ENCODE measurements around the gene IDI2.
"Not testable (repeated sequence)": the region's sequence is repeated elsewhere in the genome, so short reads cannot be mapped to it uniquely, and the experiment has no call there.

IDI2 gene

DNA sequence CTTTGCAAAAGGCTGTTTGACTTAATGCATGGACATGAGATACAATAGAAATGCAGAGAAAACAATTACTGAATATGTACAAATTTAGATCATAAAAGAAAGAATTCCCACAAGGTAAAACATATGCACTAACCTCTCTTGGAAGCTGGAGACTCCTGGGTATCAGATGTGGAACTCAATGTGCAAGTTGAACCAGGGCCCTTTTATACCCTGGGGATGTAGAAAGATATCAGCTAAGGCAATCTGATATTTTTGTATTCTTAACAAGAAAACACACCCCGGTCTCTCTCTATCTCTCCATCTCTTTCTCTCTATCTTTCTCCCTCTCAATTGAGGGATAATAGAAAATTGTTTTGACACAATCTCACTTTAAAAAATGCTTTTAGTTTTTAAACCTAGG is at the start of gene IDI2:
IDI2 (minus strand) TSS at position 177 of the 400 bp plus-strand sequence. CDS start 1,136 bp downstream, outside the sequence.
- no peak within 1 kb of the TSS for H3K27ac ChIP-seq (ENCODE audit: low read length)
- no peak within 1 kb of the TSS for H3K4me3 ChIP-seq (ENCODE audit: low read depth in 1 of 2, low read length in 2 of 2)
- H3K27me3 ChIP-seq (ENCODE audit: low read depth, low read length), result no peaks in the 10 kb centered on the region
- H3K36me3 ChIP-seq (ENCODE audit: control insufficient read depth in 1 of 2, insufficient read depth in 2 of 2, low read length in 2 of 2), result peaks cover 0 to 2% of the 10 kb centered on the region in 2 donors
- no peaks in the 10 kb centered on the region for H3K9me3 ChIP-seq (ENCODE audit: control insufficient read depth in 1 of 2, low read length in 2 of 2)
- no peaks in the 10 kb centered on the region for H3K4me1 ChIP-seq (ENCODE audit: control insufficient read depth in 1 of 2, insufficient read depth in 2 of 2, low read length in 2 of 2)

DNA sequence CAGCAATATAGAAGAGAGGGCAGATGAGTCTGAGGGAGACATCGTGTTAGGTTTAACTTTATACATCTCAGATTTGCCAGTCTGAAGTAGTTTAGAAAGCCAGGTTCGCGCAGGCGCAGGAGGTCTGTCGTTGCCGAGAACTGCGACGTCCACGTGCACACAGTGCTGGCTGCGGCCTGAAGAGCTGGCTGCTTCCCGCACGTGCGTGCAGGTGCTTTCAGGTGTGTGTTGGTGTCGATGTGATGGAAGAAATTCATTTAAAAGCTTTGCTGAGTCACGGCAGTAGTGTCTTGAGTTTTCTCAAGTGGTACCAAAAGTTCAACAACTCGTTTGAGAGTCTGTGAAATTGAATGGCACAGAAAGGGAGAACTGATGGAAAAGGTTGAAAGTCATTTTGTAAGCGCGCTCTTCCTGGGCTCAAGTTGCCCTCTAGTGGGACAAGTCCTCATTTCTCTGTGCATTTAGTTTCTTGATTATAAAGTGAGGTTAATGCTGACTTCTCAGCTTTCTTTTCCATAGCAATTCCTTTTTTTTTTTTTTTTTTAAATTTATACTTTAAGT is 49.2 kb upstream of the IDI2 start:
- H3K4me3 ChIP-seq (ENCODE audit: low read depth in 1 of 2, low read length in 2 of 2), result no peak overlapping the region
- no peaks in the 10 kb centered on the region for H3K4me1 ChIP-seq (ENCODE audit: control insufficient read depth in 1 of 2, insufficient read depth in 2 of 2, low read length in 2 of 2)
- no peaks in the 10 kb centered on the region for H3K9me3 ChIP-seq (ENCODE audit: control insufficient read depth in 1 of 2, low read length in 2 of 2)
- no peaks in the 10 kb centered on the region for H3K27me3 ChIP-seq (ENCODE audit: low read depth, low read length)
- peaks cover 21 to 45% of the 10 kb centered on the region in 2 donors for H3K36me3 ChIP-seq (ENCODE audit: control insufficient read depth in 1 of 2, insufficient read depth in 2 of 2, low read length in 2 of 2)
- H3K27ac ChIP-seq (ENCODE audit: low read length), result no peak overlapping the region

DNA sequence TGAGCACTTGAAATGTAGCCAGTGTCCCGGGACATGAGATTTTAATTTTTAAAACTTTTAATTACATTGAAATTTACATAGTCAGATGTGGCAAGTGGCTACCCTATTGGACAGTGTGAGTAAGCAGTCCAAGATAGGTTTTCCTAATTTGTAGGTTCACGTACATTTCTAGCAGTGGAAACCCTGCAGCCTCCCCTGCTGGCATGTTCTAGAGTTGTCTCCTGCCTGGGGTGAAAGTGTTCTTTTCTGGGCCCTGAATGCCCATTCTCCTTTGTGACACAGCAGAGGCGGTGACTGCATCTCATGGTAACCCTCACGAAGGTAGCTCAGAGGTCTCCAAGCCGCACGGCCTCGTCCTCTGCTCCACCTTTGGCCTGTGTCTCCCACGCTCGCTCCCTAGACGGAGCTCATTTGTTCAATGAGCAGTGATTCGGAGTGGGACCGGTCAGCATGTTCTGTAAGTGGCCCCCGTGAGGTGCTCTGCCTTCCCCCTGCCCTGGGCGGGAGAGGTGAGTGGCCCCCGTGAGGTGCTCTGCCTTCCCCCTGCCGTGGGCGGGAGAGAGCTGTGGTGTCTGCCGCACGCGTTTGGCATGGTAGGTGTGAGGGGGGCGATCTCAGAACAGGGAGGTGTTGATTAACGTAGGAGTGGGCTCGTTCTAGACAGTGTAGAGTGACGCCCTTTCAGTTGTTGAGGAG is 48.5 kb upstream of the IDI2 start:
- no peaks in the 10 kb centered on the region for H3K27me3 ChIP-seq (ENCODE audit: low read depth, low read length)
- no peaks in the 10 kb centered on the region for H3K4me1 ChIP-seq (ENCODE audit: control insufficient read depth in 1 of 2, insufficient read depth in 2 of 2, low read length in 2 of 2)
- no peak overlapping the region for H3K4me3 ChIP-seq (ENCODE audit: low read depth in 1 of 2, low read length in 2 of 2)
- H3K9me3 ChIP-seq (ENCODE audit: control insufficient read depth in 1 of 2, low read length in 2 of 2), result no peaks in the 10 kb centered on the region
- H3K36me3 ChIP-seq (ENCODE audit: control insufficient read depth in 1 of 2, insufficient read depth in 2 of 2, low read length in 2 of 2), result peaks cover 17 to 39% of the 10 kb centered on the region in 2 donors
- no peak overlapping the region for H3K27ac ChIP-seq (ENCODE audit: low read length)

DNA sequence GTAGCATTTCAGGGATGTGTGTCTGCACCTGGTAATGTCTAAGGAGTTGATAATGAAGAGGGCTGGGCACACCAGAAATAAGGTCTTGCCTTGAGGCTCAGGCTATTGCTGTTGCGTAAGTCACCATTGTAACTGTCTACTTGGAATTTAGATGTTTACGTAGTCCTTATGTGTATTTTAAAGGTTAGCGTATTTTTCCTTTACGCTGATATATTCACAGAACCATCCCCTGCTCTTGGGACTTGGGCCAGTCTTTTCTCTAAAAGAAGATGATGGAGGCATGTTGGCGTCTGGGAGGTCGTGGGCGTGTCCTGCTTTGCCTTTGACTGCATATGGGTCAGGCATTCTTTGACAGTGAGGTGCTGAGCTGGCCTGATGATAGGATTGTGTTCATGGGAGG is 45.3 kb upstream of the IDI2 start:
- no peaks in the 10 kb centered on the region for H3K9me3 ChIP-seq (ENCODE audit: control insufficient read depth in 1 of 2, low read length in 2 of 2)
- no peaks in the 10 kb centered on the region for H3K4me1 ChIP-seq (ENCODE audit: control insufficient read depth in 1 of 2, insufficient read depth in 2 of 2, low read length in 2 of 2)
- H3K27ac ChIP-seq (ENCODE audit: low read length), result no peak overlapping the region
- peaks cover 15 to 28% of the 10 kb centered on the region in 2 donors for H3K36me3 ChIP-seq (ENCODE audit: control insufficient read depth in 1 of 2, insufficient read depth in 2 of 2, low read length in 2 of 2)
- no peaks in the 10 kb centered on the region for H3K27me3 ChIP-seq (ENCODE audit: low read depth, low read length)
- no peak overlapping the region for H3K4me3 ChIP-seq (ENCODE audit: low read depth in 1 of 2, low read length in 2 of 2)

DNA sequence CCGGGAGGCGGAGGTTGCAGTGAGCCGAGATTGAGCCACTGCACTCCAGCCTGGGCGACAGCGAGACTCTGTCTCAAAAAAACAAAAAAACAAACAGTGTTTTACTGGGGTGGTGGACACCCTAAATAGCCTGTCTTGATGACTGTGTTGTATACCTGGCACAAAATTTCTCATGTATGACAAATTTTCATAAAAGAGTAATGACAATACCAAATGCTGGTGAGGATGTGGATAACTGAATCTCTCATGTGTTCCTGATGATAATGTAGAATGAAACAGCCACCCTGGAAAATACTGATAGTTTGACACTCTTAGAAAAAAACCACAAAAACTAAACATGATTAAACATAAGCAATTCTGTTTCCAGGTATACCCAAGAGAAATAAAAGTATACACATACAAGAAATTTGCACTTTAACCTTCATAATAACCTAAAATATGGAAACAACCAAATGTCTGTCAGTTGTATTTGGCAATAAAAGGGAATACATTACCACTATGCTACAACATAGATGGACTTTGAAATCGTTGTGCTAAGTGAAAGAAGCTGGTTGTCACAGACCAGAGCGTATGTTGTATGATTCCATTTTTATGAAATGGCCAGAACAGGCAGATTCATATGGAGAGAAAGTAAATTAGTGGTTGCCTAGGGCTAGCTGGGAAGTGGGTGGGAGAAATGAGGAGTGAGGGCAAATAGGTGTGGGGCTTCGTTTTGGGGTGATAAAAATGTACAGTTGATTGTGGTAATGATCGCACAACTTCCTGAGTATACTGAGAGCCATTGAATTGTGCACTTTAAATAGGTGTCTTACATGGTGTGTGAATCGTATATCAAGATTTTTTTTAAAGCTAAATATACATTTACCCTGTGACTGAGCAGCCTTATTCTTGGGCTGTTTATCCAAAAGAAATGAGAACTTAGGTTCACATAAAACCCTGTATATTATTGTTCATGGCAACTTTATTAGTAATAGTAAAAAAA is 43.0 kb upstream of the IDI2 start:
- H3K27ac ChIP-seq (ENCODE audit: low read length), result no peak overlapping the region
- H3K4me3 ChIP-seq (ENCODE audit: low read depth in 1 of 2, low read length in 2 of 2), result no peak overlapping the region
- peaks cover 6 to 21% of the 10 kb centered on the region in 2 donors for H3K36me3 ChIP-seq (ENCODE audit: control insufficient read depth in 1 of 2, insufficient read depth in 2 of 2, low read length in 2 of 2)
- no peaks in the 10 kb centered on the region for H3K27me3 ChIP-seq (ENCODE audit: low read depth, low read length)
- no peaks in the 10 kb centered on the region for H3K4me1 ChIP-seq (ENCODE audit: control insufficient read depth in 1 of 2, insufficient read depth in 2 of 2, low read length in 2 of 2)
- H3K9me3 ChIP-seq (ENCODE audit: control insufficient read depth in 1 of 2, low read length in 2 of 2), result no peaks in the 10 kb centered on the region

DNA sequence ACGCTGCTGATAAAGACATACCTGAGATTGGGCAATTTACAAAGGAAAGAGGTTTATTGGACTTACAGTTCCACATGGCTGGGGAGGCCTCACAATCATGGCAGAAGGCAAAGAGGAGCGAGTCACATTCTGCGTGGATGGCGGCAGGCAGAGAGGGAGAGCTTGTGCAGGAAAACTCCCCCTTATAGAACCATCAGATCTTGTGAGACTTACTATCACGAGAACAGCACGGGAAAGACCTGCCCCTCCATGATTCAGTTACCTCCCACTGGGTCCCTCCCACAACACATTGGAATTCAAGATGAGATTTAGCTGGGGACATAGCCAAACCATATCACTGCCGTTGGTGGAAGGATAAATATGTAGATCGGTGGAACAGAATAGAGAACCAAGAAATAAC is 41.1 kb upstream of the IDI2 start:
- H3K27ac ChIP-seq (ENCODE audit: low read length); H3K4me1 ChIP-seq (ENCODE audit: control insufficient read depth in 1 of 2, insufficient read depth in 2 of 2, low read length in 2 of 2); H3K4me3 ChIP-seq (ENCODE audit: low read depth in 1 of 2, low read length in 2 of 2); H3K9me3 ChIP-seq (ENCODE audit: control insufficient read depth in 1 of 2, low read length in 2 of 2); H3K27me3 ChIP-seq (ENCODE audit: low read depth, low read length): not testable (repeated sequence)
- peaks cover 0 to 12% of the 10 kb centered on the region in 2 donors for H3K36me3 ChIP-seq (ENCODE audit: control insufficient read depth in 1 of 2, insufficient read depth in 2 of 2, low read length in 2 of 2)

DNA sequence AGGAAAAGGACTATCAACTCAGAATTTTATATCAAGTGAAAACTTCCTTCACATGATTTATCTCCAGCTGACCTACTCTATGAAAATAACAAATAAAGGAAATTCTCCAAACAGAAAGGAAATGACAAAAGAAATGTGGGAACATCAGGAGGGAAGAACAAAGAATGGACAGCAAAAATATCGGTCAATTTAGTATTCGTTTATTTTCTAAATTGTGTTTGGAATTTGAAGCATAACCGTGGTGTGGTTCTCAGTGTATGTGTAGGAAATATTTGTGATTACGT is 39.2 kb upstream of the IDI2 start:
- H3K27ac ChIP-seq (ENCODE audit: low read length), result no peak overlapping the region
- H3K4me1 ChIP-seq (ENCODE audit: control insufficient read depth in 1 of 2, insufficient read depth in 2 of 2, low read length in 2 of 2), result no peaks in the 10 kb centered on the region
- H3K4me3 ChIP-seq (ENCODE audit: low read depth in 1 of 2, low read length in 2 of 2), result no peak overlapping the region
- peaks cover 0 to 12% of the 10 kb centered on the region in 2 donors for H3K36me3 ChIP-seq (ENCODE audit: control insufficient read depth in 1 of 2, insufficient read depth in 2 of 2, low read length in 2 of 2)
- H3K9me3 ChIP-seq (ENCODE audit: control insufficient read depth in 1 of 2, low read length in 2 of 2), result no peaks in the 10 kb centered on the region
- no peaks in the 10 kb centered on the region for H3K27me3 ChIP-seq (ENCODE audit: low read depth, low read length)

DNA sequence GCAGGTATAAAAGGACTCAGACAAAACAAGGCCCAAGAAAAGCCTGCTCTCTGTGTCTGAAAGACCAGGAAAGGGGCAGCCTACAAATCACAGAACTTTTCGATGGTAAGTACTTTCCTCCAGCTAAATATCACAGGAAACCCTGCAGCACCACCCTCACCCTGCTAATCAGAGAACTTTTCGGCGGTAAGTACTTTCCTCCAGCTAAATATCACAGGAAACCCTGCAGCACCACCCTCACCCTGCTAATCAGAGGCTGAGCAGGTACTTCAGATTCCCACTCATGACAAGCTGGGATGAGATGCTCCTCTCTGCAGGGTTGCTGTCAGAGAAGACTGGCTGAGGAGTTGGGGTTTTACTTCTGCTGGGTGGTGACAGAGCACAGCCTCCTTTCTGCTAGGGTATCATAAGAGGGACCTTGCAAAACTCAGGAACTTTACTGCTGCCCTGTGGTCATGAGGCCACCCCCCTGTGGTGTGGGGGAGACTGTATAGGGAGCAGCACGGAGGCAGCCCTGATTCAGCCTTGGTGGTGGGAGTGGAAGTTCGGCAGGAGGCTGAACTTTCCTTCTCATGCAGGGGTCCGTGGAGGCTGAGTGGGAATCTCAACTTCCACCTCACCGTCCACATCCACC is 37.7 kb upstream of the IDI2 start:
- no peak overlapping the region for H3K27ac ChIP-seq (ENCODE audit: low read length)
- peaks cover 0 to 12% of the 10 kb centered on the region in 2 donors for H3K36me3 ChIP-seq (ENCODE audit: control insufficient read depth in 1 of 2, insufficient read depth in 2 of 2, low read length in 2 of 2)
- no peaks in the 10 kb centered on the region for H3K9me3 ChIP-seq (ENCODE audit: control insufficient read depth in 1 of 2, low read length in 2 of 2)
- H3K27me3 ChIP-seq (ENCODE audit: low read depth, low read length), result no peaks in the 10 kb centered on the region
- no peak overlapping the region for H3K4me3 ChIP-seq (ENCODE audit: low read depth in 1 of 2, low read length in 2 of 2)
- H3K4me1 ChIP-seq (ENCODE audit: control insufficient read depth in 1 of 2, insufficient read depth in 2 of 2, low read length in 2 of 2), result peaks cover 0 to 2% of the 10 kb centered on the region in 2 donors

DNA sequence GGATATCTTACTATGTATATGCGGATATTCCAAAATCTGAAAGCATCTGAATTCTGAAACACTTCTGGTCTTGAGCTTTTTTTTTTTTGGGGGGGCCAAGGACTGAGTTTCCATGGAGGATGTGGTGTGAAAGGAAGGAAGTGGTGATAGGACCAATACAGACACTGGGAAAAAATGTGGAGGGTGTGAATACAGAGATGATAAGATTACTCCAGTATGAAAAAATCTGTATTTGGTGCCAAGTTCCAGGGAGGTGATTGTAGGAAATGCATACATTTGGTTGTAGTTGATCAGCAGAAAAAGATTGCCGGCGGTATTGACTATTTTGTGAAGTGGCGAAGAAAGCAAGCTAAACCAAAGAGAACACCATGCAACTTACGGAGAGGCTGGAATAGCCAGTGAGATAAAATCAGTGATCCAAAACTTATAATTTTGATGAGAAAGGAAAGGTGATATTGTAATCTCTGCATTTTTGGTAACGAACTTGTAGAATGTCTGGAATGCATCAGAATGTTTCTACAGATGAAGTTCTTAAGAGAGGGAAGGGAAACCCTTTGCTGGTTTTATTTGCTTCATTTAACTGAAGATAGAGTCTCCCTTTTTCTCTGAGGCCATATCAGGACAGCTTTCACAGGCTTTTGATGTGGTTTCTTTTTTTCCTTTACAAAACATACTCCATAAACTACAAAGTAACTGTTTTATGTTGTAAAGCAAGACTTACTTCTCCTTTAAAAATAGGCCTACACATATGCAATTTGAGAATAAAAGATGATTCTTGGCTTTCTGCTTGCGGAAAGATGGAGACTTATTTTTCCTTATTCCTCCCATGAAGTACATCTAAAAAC is 36.5 kb upstream of the IDI2 start:
- H3K27me3 ChIP-seq (ENCODE audit: low read depth, low read length), result no peaks in the 10 kb centered on the region
- H3K36me3 ChIP-seq (ENCODE audit: control insufficient read depth in 1 of 2, insufficient read depth in 2 of 2, low read length in 2 of 2), result peaks cover 0 to 12% of the 10 kb centered on the region in 2 donors
- no peak overlapping the region for H3K27ac ChIP-seq (ENCODE audit: low read length)
- peaks cover 0 to 14% of the 10 kb centered on the region in 2 donors for H3K4me1 ChIP-seq (ENCODE audit: control insufficient read depth in 1 of 2, insufficient read depth in 2 of 2, low read length in 2 of 2)
- no peaks in the 10 kb centered on the region for H3K9me3 ChIP-seq (ENCODE audit: control insufficient read depth in 1 of 2, low read length in 2 of 2)
- no peak overlapping the region for H3K4me3 ChIP-seq (ENCODE audit: low read depth in 1 of 2, low read length in 2 of 2)

DNA sequence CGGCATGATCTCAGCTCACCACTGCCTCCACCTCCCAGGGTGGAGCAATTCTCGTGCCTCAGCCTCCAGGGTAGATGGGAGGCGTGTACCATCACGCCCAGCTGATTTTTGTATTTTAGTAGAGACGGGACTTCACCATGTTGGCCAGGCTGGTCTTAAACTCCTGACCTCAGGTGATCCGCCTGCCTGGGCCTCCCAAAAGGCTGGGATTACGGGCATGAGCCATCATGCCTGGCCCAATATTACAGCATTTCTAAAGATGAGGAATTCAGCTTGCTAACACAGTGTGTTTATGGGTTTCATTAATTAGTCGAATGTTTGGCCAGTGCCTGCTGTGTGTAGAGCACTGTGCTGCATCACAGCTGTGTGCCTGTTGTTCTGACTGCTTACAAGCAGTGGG is 34.2 kb upstream of the IDI2 start:
- Histone ChIP-seq H3K27me3 (ENCODE audit: low read depth, low read length) (no peaks in the 10 kb centered on the region), H3K27ac (ENCODE audit: low read length) (no peak overlapping the region), H3K36me3 (ENCODE audit: control insufficient read depth in 1 of 2, insufficient read depth in 2 of 2, low read length in 2 of 2) (peaks cover 0 to 15% of the 10 kb centered on the region in 2 donors), H3K9me3 (ENCODE audit: control insufficient read depth in 1 of 2, low read length in 2 of 2) (no peaks in the 10 kb centered on the region), H3K4me1 (ENCODE audit: control insufficient read depth in 1 of 2, insufficient read depth in 2 of 2, low read length in 2 of 2) (peaks cover 5 to 23% of the 10 kb centered on the region in 2 donors), H3K4me3 (ENCODE audit: low read depth in 1 of 2, low read length in 2 of 2) (no peak overlapping the region)

Measured in muscle layer of duodenum (tissue), 2 donors.